Left ventricle myocardium inferior (tissue), 1 donor: ENCODE data around the gene ALDH2. TPM values are rescaled to one million over a fixed set of nuclear protein-coding genes. Genes with fewer than 3 reads are reported as not detected.

ENCODE experiments used
- DNase-seq: peaks from one replicate; pipeline ENCODE4 v3.0.0-alpha.2; 2020
- H3K27ac ChIP-seq: fragments of 200-600 bp; replicated peaks from 2 replicates; pipeline ENCODE4 v1.8.0; 2021
- H3K27me3 ChIP-seq: fragments of 200-600 bp; 2 replicates; pipeline ENCODE4 v1.8.0; 2021; ENCODE audit warnings: low read depth
- H3K36me3 ChIP-seq: fragments of 200-600 bp; 2 replicates; pipeline ENCODE4 v1.8.0; 2021
- H3K4me1 ChIP-seq: fragments of 200-600 bp; 2 replicates; pipeline ENCODE4 v1.8.0; 2021
- H3K4me3 ChIP-seq: fragments of 200-600 bp; 2 replicates; pipeline ENCODE4 v1.8.0; 2021; ENCODE audit warnings: mild to moderate bottlenecking, moderate library complexity
- H3K9me3 ChIP-seq: fragments of 200-600 bp; replicated peaks from 2 replicates; pipeline ENCODE4 v1.8.0; 2021
- intact Hi-C: fragments of 100-400 bp; cut with micrococcal nuclease; formaldehyde crosslinking; loops from one replicate; pipeline ENCODE4 v1.11.0; 2022
- total RNA-seq: library from RNA; stranded (reverse); fragmentation: NEBNext Ultra II Directional; extraction: Animal tissue kit (Norgen Biotek cat#: 25700); gene quantifications from one replicate; pipeline ENCODE4 v1.2.1, GENCODE V29; 2021
- TF ChIP-seq, protein P1 (sequence below): fragments of 200-600 bp; IDR thresholded peaks from 2 replicates; pipeline ENCODE4 v1.8.0; 2021; ENCODE audit warnings: antibody characterized with exemption, mild to moderate bottlenecking, borderline replicate concordance
- donor health status: DM: no; HTN: yes; CAD: no; lungs with severe emphysema.

Gene ALDH2
- total RNA-seq, 1 donor from 2014 or later = 381 TPM

GRCh38 chr12:111838353-111838752 is 71.6 kb downstream of the ALDH2 start:
- H3K4me3 ChIP-seq = no peak overlapping the region
- intact Hi-C loops = no loop called here
- no peak for DNase-seq
- TF ChIP-seq, protein P1, sequence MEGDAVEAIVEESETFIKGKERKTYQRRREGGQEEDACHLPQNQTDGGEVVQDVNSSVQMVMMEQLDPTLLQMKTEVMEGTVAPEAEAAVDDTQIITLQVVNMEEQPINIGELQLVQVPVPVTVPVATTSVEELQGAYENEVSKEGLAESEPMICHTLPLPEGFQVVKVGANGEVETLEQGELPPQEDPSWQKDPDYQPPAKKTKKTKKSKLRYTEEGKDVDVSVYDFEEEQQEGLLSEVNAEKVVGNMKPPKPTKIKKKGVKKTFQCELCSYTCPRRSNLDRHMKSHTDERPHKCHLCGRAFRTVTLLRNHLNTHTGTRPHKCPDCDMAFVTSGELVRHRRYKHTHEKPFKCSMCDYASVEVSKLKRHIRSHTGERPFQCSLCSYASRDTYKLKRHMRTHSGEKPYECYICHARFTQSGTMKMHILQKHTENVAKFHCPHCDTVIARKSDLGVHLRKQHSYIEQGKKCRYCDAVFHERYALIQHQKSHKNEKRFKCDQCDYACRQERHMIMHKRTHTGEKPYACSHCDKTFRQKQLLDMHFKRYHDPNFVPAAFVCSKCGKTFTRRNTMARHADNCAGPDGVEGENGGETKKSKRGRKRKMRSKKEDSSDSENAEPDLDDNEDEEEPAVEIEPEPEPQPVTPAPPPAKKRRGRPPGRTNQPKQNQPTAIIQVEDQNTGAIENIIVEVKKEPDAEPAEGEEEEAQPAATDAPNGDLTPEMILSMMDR = no peak
- no peak overlapping the region for H3K27ac ChIP-seq
- peaks cover 39% of the 10 kb centered on the region for H3K4me1 ChIP-seq
- no peaks in the 10 kb centered on the region for H3K9me3 ChIP-seq
- peaks cover 12% of the 10 kb centered on the region for H3K36me3 ChIP-seq
- H3K27me3 ChIP-seq = no peaks in the 10 kb centered on the region

DNA sequence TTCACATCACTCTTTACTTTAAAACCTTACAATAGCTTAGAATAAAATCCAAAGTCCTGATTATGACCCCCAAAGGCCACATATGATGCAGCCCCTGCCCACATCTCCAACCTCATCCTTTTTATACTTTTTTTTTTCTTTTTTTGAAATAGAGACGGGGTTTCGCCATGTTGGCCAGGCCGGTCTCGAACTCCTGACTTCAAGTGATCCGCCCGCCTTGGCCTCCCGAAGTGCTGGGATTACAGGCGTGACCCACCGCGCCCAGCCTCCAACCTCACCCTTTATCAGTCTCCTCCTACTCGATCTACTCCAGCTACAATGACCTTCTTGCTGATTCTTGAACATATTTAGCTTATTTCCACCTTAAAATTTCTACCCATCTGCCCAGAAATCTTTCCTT is 74.1 kb downstream of the ALDH2 start:
- intact Hi-C loops = no loop called here
- H3K4me3 ChIP-seq = peak overlapping the region; percentile 96
- H3K27ac ChIP-seq = peak overlapping the region; percentile 98
- TF ChIP-seq, protein P1 = no peak
- no peak for DNase-seq
- no peaks in the 10 kb centered on the region for H3K27me3 ChIP-seq
- H3K36me3 ChIP-seq = peaks cover 15% of the 10 kb centered on the region
- H3K9me3 ChIP-seq = no peaks in the 10 kb centered on the region
- peaks cover 62% of the 10 kb centered on the region for H3K4me1 ChIP-seq

DNA sequence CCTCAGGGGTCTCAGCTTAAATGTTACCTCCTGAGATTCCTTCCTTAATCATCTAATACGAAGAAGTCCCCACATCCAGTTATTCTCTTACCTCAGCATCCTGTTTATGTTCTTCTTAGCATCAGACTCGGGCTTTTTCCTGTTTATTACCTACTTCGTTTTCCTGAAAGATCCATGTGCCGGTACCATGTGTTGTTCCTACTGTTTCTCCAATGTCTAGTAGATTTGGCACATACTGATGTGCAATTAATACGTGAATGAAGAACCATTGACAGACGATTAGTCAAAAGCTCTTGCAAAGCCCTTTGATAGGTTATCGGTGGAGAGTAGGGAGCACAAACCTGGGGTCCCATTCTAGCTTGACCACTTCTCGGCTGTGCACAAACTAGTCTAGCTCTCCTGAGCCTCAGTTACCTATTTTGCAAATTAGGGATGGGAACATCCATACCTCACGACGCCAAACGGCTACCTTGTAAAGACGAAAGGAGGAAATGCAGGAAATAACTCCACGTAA is 74.6 kb downstream of the ALDH2 start:
- Histone ChIP-seq H3K4me3 (peak overlapping the region; percentile 96), H3K4me1 (peaks cover 67% of the 10 kb centered on the region), H3K27ac (peak overlapping the region; percentile 98), H3K36me3 (peaks cover 15% of the 10 kb centered on the region), H3K27me3 (no peaks in the 10 kb centered on the region), H3K9me3 (no peaks in the 10 kb centered on the region)
- TF ChIP-seq, protein P1 = no peak
- DNase-seq = no peak
- intact Hi-C loops = no loop called here

- H3K9me3 ChIP-seq = no peaks in the 10 kb centered on the region
- H3K27ac ChIP-seq = peak within 1 kb of the TSS; percentile 98
- peak within 1 kb of the TSS; percentile 96 for H3K4me3 ChIP-seq
- peaks cover 74% of the 10 kb centered on the region for H3K4me1 ChIP-seq
- intact Hi-C loops = no loop called here
- H3K27me3 ChIP-seq = no peaks in the 10 kb centered on the region
- H3K36me3 ChIP-seq = peaks cover 15% of the 10 kb centered on the region
- peak; percentile 96 for DNase-seq
- TF ChIP-seq, protein P1 = no peak
These were observed 75.2 kb downstream of the ALDH2 start, which contains the start of gene MAPKAPK5 for GRCh38 chr12:111841750-111842555. MAPKAPK5 (plus strand) TSS chr12:111842228; CDS start chr12:111842734, 506 bp downstream.

DNA sequence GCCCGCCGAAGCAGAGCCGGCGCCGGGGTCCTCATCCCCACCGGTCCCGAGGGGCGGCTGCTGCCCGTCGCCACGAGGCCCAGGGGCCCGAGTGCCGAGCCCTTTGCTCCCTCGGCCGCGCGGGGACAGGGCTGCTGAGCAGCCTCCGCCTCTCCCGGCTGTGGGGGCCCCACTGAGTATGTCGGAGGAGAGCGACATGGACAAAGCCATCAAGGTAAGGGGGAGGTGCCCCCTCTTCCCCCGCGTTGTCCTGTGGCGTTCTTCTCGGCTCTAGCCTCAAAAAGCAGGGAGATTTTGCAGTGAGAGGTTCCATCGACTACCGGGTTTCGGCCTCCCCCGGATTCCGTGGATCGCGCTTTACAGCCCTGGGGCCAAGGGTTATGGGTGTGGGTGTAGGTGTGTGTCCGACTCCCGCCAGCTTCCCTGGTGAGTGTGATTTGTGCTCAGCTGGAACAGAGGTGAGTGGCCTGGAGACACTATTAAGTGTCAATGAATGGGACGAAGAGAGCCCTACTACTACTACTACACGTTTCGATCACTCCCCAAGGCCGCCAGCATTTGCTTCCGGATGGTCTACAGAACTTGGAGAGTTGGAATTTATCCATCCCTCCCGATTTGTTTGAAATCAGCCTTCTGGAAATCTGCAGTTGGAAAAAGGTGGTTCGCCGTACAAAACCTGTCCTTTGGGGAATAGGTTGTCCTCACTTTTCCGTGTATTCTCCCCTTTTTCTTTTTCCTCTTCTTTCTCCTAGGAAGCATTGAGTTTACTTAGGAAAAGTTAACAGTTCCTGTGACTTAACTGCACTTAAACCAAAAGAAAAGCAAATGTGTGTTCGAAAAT is 76.0 kb downstream of the ALDH2 start:
- intact Hi-C loops = no loop called here
- H3K4me1 ChIP-seq = peaks cover 74% of the 10 kb centered on the region
- DNase-seq = no peak
- no peaks in the 10 kb centered on the region for H3K9me3 ChIP-seq
- TF ChIP-seq, protein P1 = no peak
- H3K27ac ChIP-seq = peak overlapping the region; percentile 98
- H3K27me3 ChIP-seq = no peaks in the 10 kb centered on the region
- H3K4me3 ChIP-seq = peak overlapping the region; percentile 96
- peaks cover 15% of the 10 kb centered on the region for H3K36me3 ChIP-seq
